ENCODE measurements around the gene GPR42.

The GPR42 gene

DNA sequence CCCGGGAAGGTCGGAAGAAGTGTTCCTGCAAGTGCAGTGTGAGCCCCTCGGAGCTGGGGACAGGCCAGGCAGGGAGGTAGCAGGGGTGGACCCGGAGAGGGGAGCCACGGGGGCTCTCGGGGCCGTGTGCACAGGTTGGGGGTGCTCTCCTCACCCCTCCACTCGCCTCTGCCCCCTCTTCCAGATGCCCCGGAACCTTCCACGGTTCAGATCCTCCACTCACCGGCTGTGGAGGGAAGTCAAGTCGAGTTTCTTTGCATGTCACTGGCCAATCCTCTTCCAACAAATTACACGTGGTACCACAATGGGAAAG lies 32.9 kb upstream of the GPR42 start:
- Histone ChIP-seq H3K27me3 (ENCODE audit: insufficient read depth, low read depth) (peaks cover 66% of the 10 kb centered on the region), H3K27ac (no peak overlapping the region), H3K4me2 (no peak overlapping the region), H3K9ac (no peak overlapping the region), H3K79me2 (ENCODE audit: insufficient read depth, low read depth) (no peaks in the 10 kb centered on the region), H3K36me3 (ENCODE audit: insufficient read depth) (no peaks in the 10 kb centered on the region), H4K20me1 (ENCODE audit: insufficient read depth) (no peaks in the 10 kb centered on the region), H3K4me1 (ENCODE audit: low read depth, poor library complexity, severe bottlenecking) (no peaks in the 10 kb centered on the region), H2AFZ (ENCODE audit: low read depth) (no peak overlapping the region), H3K4me3 (IDR thresholded peaks at IDR 0.05; ENCODE audit: insufficient read depth, low read depth, low read length) (no peak overlapping the region)
- TF ChIP-seq CTCF (conservative IDR thresholded peaks at IDR 0.05; ENCODE audit: low read depth, low read length): no peak

GRCh38 chr19:35340431-35340830 lies 30.4 kb upstream of the GPR42 start:
- no peaks in the 10 kb centered on the region for H4K20me1 ChIP-seq (ENCODE audit: insufficient read depth)
- no peaks in the 10 kb centered on the region for H3K36me3 ChIP-seq (ENCODE audit: insufficient read depth)
- H3K27ac ChIP-seq: no peak overlapping the region
- H3K4me2 ChIP-seq: no peak overlapping the region
- H3K9ac ChIP-seq: no peak overlapping the region
- peaks cover 65% of the 10 kb centered on the region for H3K27me3 ChIP-seq (ENCODE audit: insufficient read depth, low read depth)
- no peak for TF ChIP-seq CTCF (conservative IDR thresholded peaks at IDR 0.05; ENCODE audit: low read depth, low read length)
- no peak overlapping the region for H3K4me3 ChIP-seq (IDR thresholded peaks at IDR 0.05; ENCODE audit: insufficient read depth, low read depth, low read length)
- no peak overlapping the region for H2AFZ ChIP-seq (ENCODE audit: low read depth)
- no peaks in the 10 kb centered on the region for H3K79me2 ChIP-seq (ENCODE audit: insufficient read depth, low read depth)
- H3K4me1 ChIP-seq (ENCODE audit: low read depth, poor library complexity, severe bottlenecking): no peaks in the 10 kb centered on the region

GRCh38 chr19:35341006-35341405 lies 29.9 kb upstream of the GPR42 start:
- no peak overlapping the region for H3K27ac ChIP-seq
- H3K9ac ChIP-seq: no peak overlapping the region
- no peaks in the 10 kb centered on the region for H3K79me2 ChIP-seq (ENCODE audit: insufficient read depth, low read depth)
- no peaks in the 10 kb centered on the region for H3K36me3 ChIP-seq (ENCODE audit: insufficient read depth)
- no peaks in the 10 kb centered on the region for H4K20me1 ChIP-seq (ENCODE audit: insufficient read depth)
- no peak for TF ChIP-seq CTCF (conservative IDR thresholded peaks at IDR 0.05; ENCODE audit: low read depth, low read length)
- no peaks in the 10 kb centered on the region for H3K4me1 ChIP-seq (ENCODE audit: low read depth, poor library complexity, severe bottlenecking)
- H2AFZ ChIP-seq (ENCODE audit: low read depth): no peak overlapping the region
- H3K4me2 ChIP-seq: no peak overlapping the region
- peaks cover 62% of the 10 kb centered on the region for H3K27me3 ChIP-seq (ENCODE audit: insufficient read depth, low read depth)
- H3K4me3 ChIP-seq (IDR thresholded peaks at IDR 0.05; ENCODE audit: insufficient read depth, low read depth, low read length): no peak overlapping the region

DNA sequence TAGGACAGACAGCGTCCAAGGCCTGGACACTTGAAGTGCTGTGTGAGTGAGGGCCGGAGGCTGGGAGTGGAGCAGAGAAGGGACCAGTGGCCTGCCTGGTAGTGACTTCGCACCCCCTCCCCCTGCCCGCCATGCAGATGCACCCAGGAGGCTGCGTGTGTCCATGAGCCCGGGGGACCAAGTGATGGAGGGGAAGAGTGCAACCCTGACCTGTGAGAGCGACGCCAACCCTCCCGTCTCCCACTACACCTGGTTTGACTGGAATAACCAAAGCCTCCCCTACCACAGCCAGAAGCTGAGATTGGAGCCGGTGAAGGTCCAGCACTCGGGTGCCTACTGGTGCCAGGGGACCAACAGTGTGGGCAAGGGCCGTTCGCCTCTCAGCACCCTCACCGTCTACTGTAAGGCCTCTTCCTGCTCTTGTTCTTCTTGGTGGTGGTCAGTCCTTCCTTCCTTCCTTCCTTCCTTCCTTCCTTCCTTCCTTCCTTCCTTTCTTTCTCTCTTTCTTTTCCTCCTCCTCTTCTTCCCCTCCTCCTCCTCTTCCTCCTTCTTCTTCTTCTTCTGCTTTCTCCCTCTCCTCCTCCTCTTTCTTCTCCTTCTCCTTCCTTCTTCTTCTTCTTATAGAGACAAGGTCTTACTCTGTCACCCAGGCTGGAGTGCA lies 29.2 kb upstream of the GPR42 start:
- Histone ChIP-seq H2AFZ (ENCODE audit: low read depth) (no peak overlapping the region), H3K4me2 (no peak overlapping the region), H3K79me2 (ENCODE audit: insufficient read depth, low read depth) (no peaks in the 10 kb centered on the region)

More for the DNA sequence above, 29.2 kb upstream of the GPR42 start:
- Histone ChIP-seq H3K27me3 (ENCODE audit: insufficient read depth, low read depth) (peaks cover 66% of the 10 kb centered on the region), H4K20me1 (ENCODE audit: insufficient read depth) (no peaks in the 10 kb centered on the region), H3K36me3 (ENCODE audit: insufficient read depth) (no peaks in the 10 kb centered on the region), H3K4me1 (ENCODE audit: low read depth, poor library complexity, severe bottlenecking) (no peaks in the 10 kb centered on the region), H3K27ac (no peak overlapping the region), H3K4me3 (IDR thresholded peaks at IDR 0.05; ENCODE audit: insufficient read depth, low read depth, low read length) (no peak overlapping the region), H3K9ac (no peak overlapping the region)
- no peak for TF ChIP-seq CTCF (conservative IDR thresholded peaks at IDR 0.05; ENCODE audit: low read depth, low read length)

Measured in KMS-11 (cell line).